ENCODE results near the gene TTC23L. TPM values are rescaled to one million over a fixed set of nuclear protein-coding genes. Genes with fewer than 3 reads are reported as not detected.

Gene TTC23L
- polyA plus RNA-seq, 3 donors: 3.2 to 3.6 (median 3.4) TPM

- DNase-seq (ENCODE audit: low read depth in 3 of 3, low spot score in 2 of 3): no peak
Observed at GRCh38 chr5:34832568-34832967, 6.4 kb upstream of the TTC23L start.

GRCh38 chr5:34833090-34833489, 5.9 kb upstream of the TTC23L start:
- DNase-seq (ENCODE audit: low read depth in 3 of 3, low spot score in 2 of 3): no peak

DNA sequence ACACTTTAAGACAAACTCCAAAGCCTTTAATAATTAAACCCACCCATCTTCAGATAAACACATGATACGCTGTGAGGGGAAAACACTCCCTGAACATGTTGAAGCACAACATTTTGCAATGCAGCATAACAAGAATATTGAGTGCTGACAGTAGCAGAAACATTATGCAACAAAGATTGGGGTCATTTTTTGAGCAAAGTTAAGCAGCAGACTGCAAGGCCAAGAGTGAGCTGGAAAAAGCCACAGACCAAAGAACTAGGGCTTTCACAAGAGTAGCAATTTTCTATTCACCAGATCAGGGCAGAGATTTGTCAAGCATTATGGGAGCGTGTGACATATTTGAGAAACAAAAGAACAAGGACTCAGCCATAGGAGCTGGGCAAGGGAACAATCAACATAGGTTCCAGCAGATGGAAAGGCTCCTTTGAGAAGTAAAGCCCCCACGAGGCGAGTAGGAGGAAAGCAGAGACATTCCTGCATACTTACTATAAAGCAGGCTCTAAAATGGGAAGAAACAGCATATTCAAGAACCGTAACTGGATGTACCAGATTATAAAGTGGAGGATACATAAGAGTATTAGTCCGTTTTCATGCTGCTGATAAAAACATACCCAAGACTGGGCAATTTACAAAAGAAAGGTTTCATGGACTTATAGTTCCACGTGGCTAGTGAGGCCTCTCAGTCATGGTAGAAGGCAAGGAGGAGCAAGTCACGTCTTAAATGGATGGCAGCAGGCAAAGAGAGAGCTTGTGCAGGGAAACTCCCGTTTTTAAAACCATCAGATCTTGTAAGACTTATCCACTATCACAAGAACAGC, 4.8 kb upstream of the TTC23L start:
- no peak for DNase-seq (ENCODE audit: low read depth in 3 of 3, low spot score in 2 of 3)

- no peak for DNase-seq (ENCODE audit: low read depth in 3 of 3, low spot score in 2 of 3)
Observed at GRCh38 chr5:34834794-34835089, 4.2 kb upstream of the TTC23L start.

DNA sequence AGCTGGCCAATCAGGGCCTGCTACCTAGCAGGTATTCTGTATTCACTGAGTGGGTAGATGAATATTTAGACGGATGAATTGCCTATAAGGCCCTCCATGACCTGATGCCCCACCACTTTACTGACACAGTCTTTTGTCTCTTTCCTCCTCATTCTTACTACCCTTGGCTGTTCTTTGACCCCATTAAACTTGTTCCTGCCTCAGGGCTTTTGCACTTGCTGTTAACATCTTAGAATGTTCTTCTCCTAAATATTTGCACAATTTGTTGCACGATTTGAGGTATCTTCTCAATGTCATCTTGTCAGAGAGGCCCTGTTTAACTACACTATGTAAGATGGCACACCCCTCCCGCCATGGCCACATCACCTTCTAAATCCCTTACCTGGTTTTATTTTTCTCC, 3.3 kb upstream of the TTC23L start:
- DNase-seq (ENCODE audit: low read depth in 3 of 3, low spot score in 2 of 3): no peak

- no peak for DNase-seq (ENCODE audit: low read depth in 3 of 3, low spot score in 2 of 3)
Observed at GRCh38 chr5:34841816-34842215, 2.9 kb downstream of the TTC23L start.

- no peak for DNase-seq (ENCODE audit: low read depth in 3 of 3, low spot score in 2 of 3)
Observed at GRCh38 chr5:34842554-34842953, 3.6 kb downstream of the TTC23L start.

DNA sequence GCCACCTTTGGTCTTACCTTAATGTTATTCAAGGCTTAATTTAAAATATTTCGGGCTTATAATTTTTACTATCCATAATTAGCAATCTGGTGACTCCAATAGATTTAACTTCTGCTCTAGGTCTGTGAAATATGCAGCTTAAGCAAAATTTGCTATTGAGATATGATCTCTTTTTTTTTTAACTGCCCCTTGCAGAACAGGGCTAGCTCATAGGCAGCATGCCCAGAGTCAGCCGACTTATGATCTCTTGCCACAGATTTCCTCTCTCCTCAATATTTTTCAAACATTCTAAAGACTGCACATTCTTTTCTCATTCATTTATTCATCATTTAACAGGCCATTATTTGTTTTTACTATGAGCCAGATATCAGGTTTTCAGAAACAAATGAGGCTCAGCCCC, 4.5 kb downstream of the TTC23L start:
- DNase-seq (ENCODE audit: low read depth in 3 of 3, low spot score in 2 of 3): no peak

- DNase-seq (ENCODE audit: low read depth in 3 of 3, low spot score in 2 of 3): no peak
Observed at GRCh38 chr5:34844106-34844505, 5.1 kb downstream of the TTC23L start.

GRCh38 chr5:34844999-34845398, 6.0 kb downstream of the TTC23L start:
- DNase-seq (ENCODE audit: low read depth in 3 of 3, low spot score in 2 of 3): no peak

DNA sequence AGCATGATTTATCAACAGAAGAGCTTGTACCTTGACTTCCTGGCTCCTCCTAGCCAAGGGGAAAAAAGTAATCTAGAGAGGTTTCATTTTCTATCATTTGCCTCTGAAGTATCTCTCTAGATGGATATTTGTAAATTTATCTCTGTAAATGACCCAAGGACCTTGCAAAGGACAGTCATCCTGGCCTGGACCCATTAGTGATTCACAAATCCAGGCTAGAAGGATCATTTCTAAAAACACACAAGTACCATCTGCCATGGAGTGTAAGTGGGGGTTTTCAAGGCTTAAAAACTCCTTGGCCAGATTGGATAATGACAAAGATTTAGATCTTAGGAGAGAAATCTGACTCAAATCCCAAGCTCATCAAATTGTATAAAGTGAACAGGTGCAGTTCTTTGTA, 8.1 kb downstream of the TTC23L start:
- DNase-seq (ENCODE audit: low read depth in 3 of 3, low spot score in 2 of 3): no peak

- DNase-seq (ENCODE audit: low read depth in 3 of 3, low spot score in 2 of 3): no peak
Observed at GRCh38 chr5:34847552-34847951, 8.6 kb downstream of the TTC23L start.

DNA sequence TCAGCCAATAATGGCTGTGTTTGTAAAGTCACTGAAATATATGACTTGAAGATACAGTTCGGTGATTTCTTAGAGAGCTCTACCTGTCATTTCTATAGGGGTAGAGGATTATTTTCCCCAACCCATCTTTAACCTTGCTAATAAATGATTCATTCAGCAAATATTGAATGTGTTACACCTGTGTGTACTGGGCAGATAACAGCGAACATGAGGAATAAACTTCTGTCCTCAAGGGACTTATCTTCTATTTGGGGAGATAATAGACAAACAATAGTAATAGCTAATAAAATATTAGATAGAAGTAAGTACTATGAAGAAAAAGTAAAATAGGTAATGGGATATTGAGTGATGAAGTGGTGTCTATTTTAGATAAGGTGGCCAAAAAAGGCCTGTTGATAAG, 9.3 kb downstream of the TTC23L start:
- DNase-seq (ENCODE audit: low read depth in 3 of 3, low spot score in 2 of 3): no peak

DNA sequence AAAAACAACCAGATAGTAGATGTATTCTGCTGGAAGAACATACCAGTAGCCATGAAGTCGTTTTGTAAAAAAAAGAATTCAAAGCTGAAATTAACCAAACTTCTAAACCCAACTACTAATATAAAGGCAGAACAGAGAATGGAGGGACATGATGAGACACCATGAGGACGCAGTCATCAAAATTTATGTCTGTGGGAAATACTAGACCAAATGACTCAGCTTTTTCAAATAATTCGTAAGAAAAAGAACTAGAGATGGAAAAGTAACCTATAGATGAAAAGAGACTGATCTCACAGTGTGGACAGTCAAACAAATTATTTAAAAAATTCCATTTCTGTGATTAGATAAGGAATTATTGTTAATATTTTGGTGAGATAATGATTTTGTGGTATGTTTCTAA, 10.3 kb downstream of the TTC23L start:
- no peak for DNase-seq (ENCODE audit: low read depth in 3 of 3, low spot score in 2 of 3)

DNA sequence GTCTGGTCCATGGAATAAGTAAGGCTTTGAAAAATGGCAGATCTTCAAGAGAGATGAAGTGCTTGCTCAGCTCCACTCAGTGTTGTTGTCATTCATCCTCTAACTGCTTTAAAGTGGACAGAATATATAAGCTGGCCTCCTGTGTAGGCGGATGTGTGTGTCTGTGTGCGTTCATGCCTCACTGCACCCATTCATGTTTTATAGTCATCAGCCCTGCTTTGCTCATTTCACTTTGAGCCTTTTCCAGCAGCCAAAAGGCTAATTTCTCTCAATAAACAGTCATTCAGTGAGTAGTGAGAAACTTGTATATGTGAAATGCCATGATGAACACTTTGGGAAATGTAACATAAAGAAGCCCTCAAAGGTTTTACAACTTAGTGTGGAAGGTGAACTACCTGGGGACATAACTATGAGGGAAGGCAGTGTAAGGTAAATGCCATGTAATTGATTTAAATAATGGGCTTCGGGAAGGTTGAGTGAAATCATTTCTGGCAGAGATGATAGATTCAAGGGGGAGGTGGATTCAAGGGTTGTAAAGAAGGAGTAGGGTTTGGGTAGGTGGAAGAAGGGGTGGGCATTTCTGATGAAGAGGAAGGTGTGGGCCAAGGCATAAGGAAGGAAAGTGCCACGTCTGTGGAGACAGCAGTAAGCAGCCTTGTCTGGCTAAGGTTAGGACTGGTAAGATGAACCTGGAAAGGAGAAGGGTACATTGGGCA, 15.7 kb downstream of the TTC23L start:
- peak in 2 of 3 donors; percentile 25 to 27 for DNase-seq (ENCODE audit: low read depth in 3 of 3, low spot score in 2 of 3)

- no peak for DNase-seq (ENCODE audit: low read depth in 3 of 3, low spot score in 2 of 3)
Observed at GRCh38 chr5:34857161-34857560, 18.2 kb downstream of the TTC23L start.

DNA sequence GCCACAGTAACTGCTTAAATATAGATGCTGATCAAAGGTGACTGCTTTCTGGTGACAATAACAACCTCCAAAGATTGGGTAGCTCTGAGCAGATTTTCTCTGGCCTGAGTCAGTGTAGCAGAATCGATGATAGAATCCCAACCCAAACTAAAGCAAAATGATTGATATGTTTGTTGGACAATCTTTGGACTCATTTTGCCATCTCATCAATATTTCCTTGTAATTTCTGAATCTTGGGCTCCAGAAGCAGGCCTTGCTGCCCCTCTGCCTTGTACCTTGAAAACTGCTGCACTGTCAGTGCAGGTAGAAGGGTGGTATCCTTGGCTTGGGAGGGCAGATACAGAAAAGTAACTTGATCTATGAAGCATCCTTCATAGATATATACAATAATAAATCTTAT, 18.9 kb downstream of the TTC23L start:
- DNase-seq (ENCODE audit: low read depth in 3 of 3, low spot score in 2 of 3): no peak

DNA sequence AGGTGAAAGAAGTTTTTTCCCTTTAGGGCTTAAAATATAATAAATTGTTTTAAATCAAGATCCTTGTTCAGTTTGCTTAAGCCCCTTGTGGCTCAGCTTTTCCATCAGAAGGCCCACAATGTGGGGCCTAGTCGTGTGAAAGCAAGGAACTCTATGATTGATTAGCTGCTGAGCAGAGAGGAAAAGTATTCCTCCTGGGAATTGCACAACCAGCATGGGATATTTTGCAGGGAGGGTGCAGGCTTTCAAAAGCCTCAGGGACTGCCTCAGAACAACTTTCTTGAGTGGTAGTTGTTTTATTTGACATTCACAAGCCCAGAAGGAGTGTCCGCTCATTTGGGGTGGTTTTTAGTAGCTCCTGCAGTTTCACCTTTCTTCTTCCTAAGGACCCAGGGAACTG, 19.8 kb downstream of the TTC23L start:
- DNase-seq (ENCODE audit: low read depth in 3 of 3, low spot score in 2 of 3): no peak

DNA sequence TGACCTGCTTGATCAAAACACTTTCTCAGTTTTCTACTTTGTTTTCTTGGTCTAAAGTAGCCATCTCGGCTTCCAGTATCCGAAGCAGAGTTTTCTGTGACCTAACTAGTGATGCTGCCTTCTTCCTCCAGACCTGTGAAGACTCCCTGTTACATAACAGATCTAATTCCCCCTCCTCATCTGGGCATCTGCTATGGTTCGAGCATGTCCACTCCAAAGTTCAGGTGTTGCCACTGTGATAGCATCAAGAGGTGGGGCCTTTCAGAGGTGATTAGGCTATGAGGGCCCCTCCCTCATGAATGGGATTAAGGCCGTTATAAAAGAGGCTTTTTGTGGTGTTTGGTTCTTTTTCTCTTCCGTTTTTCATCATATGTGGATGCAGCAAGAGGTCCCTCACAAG, 20.3 kb downstream of the TTC23L start:
- no peak for DNase-seq (ENCODE audit: low read depth in 3 of 3, low spot score in 2 of 3)

GRCh38 chr5:34863946-34864345, 25.0 kb downstream of the TTC23L start:
- no peak for DNase-seq (ENCODE audit: low read depth in 3 of 3, low spot score in 2 of 3)

DNA sequence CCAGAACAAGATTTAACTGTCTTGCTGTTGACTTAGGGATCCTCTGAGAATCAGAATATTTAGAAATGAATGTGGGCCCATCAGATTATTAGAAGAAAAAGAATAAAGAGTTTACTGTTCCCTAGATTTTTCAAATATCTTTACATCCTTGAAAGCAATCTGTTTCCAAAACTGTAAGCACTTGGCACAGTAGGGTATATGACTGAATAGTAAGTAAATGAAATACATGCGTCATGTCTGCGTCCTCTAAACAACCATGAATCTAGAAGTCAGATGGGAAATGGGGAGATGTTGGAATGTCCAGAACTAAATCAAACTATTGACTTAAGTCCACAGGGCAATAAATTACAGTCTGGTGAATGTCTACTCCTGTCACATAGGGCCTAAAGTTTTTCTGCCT, 26.1 kb downstream of the TTC23L start:
- no peak for DNase-seq (ENCODE audit: low read depth in 3 of 3, low spot score in 2 of 3)

GRCh38 chr5:34866989-34867471, 28.1 kb downstream of the TTC23L start:
- DNase-seq (ENCODE audit: low read depth in 3 of 3, low spot score in 2 of 3): no peak
